Ovary (tissue), 3 donors: ENCODE results near the gene PAF1.

Experiments
- EP300 ChIP-seq: sonication (generic); formaldehyde crosslinking; IDR thresholded peaks from one replicate; pipeline ENCODE4 v1.6.1; 2017; ENCODE audit warnings: antibody characterized with exemption
- POLR2A ChIP-seq: fragments of 450-650 bp; IDR thresholded peaks from one replicate; pipeline ENCODE4 v1.6.1; 2017; ENCODE audit warnings: antibody characterized with exemption, mild to moderate bottlenecking, moderate library complexity
- TF ChIP-seq, protein P1 (sequence below), 3 donors: fragments of 450-650 bp in 2 of 3; fragments of 200-600 bp in 1 of 3; IDR thresholded peaks; one replicate each; pipeline versions ENCODE4 v1.5.1 to v1.8.0; 2016 to 2022; ENCODE audit warnings: antibody characterized with exemption in 3 of 3, mild to moderate bottlenecking in 1 of 3
- donor health status: DM: no; HTN: no; CAD: no.

DNA sequence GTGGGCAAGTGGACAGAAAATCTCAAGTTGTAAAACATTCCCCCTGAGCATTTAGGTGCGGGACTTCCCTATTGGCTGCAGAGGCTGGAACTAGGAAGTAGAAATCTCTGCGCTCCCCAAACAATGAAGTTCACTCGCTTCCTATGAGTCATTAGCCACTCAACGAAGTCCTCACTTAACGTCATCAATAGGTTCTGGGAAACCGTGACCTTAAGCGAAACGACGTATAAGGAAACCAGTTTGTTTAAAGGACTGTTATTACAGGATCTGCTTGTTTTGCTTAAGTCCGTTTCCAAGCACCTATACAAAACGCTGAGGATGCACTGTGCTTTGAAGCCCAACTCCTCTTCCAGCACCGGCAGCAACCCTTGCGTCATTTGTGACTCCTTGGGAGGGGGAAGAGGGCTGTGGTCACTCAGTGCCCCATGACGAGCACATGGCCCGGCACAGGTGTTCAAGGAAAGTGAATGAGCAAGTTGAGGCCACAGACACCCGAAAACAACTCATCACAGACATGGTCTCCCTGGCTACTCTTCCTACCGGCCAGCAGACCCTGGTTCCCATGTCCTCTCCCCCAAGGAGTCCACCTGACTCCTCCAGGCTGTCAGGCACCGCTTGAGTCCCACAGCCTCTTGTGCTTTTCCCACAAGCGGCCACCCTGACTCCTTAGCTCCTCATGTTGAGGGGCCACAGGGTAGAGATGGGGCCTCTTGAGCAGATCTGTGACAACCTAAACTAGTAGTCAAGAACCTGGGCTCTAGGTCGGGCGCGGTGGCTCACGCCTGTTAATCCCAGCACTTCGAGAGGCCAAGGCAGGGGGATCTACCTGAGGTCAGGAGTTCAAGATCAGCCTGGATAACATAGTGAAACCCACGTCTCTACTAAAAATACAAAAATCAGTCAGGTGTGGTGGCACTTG lies 40.0 kb upstream of the PAF1 start:
- TF ChIP-seq POLR2A: no peak
- TF ChIP-seq, protein P1, sequence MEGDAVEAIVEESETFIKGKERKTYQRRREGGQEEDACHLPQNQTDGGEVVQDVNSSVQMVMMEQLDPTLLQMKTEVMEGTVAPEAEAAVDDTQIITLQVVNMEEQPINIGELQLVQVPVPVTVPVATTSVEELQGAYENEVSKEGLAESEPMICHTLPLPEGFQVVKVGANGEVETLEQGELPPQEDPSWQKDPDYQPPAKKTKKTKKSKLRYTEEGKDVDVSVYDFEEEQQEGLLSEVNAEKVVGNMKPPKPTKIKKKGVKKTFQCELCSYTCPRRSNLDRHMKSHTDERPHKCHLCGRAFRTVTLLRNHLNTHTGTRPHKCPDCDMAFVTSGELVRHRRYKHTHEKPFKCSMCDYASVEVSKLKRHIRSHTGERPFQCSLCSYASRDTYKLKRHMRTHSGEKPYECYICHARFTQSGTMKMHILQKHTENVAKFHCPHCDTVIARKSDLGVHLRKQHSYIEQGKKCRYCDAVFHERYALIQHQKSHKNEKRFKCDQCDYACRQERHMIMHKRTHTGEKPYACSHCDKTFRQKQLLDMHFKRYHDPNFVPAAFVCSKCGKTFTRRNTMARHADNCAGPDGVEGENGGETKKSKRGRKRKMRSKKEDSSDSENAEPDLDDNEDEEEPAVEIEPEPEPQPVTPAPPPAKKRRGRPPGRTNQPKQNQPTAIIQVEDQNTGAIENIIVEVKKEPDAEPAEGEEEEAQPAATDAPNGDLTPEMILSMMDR (IDR thresholded peaks at IDR 0.05): no peak
- TF ChIP-seq EP300: no peak
